PC-9 (cell line): ENCODE data around the gene GPR78. TPM values are rescaled to one million over a fixed set of nuclear protein-coding genes. Genes with fewer than 3 reads are reported as not detected.

Experiments
- BruUV-seq: library from RNA; stranded (reverse); fragments of 400-500 nt; replicated peaks from 2 replicates; lab custom pipeline; 2021; lab: Mats Ljungman, UMichigan
- CTCF ChIA-PET: fragments of 300-600 bp; sonication (Branson Sonifier 250); formaldehyde crosslinking; loops from one replicate; lab custom pipeline; 2022; ENCODE audit warnings: antibody characterized with exemption; lab: Charles Lee
- POLR2A ChIA-PET: fragments of 300-600 bp; sonication (Branson Sonifier 250); formaldehyde crosslinking; loops from one replicate; lab custom pipeline; 2022; ENCODE audit warnings: antibody characterized with exemption; ENCODE audit not compliant: unreplicated experiment; lab: Charles Lee
- DNase-seq, 2 experiments: peaks; one replicate each; pipeline versions ENCODE4 v3.0.0 to v3.0.0-alpha.2; 2015 to 2022; ENCODE audit warnings: mixed read lengths in 1 of 2
- H2AFZ ChIP-seq: fragments of 200-600 bp; sonication (generic); 2 replicates; pipeline ENCODE4 v1.8.1; 2017; ENCODE audit warnings: antibody characterized with exemption
- H3F3A ChIP-seq: fragments of 200-600 bp; sonication (generic); 2 replicates; pipeline ENCODE4 v1.8.1; 2017; ENCODE audit warnings: antibody characterized with exemption, mild to moderate bottlenecking, low read depth; ENCODE audit not compliant: insufficient read depth
- H3K27ac ChIP-seq: fragments of 200-600 bp; sonication (generic); 2 replicates; pipeline ENCODE4 v1.6.1; 2016; ENCODE audit warnings: mixed run types
- H3K27me3 ChIP-seq: fragments of 200-600 bp; sonication (generic); 2 replicates; pipeline ENCODE4 v1.6.1; 2016; ENCODE audit warnings: low read depth, mixed run types; ENCODE audit not compliant: insufficient read depth
- H3K36me3 ChIP-seq: fragments of 200-600 bp; sonication (generic); 2 replicates; pipeline ENCODE4 v1.6.1; 2016; ENCODE audit warnings: low read depth, mixed run types
- H3K4me1 ChIP-seq: fragments of 200-600 bp; sonication (generic); replicated peaks from 2 replicates; pipeline ENCODE4 v1.6.1; 2016; ENCODE audit warnings: mixed run types; ENCODE audit not compliant: insufficient read depth
- H3K4me2 ChIP-seq: fragments of 200-600 bp; sonication (generic); 2 replicates; pipeline ENCODE4 v1.6.1; 2017; ENCODE audit warnings: mixed run types
- H3K4me3 ChIP-seq: fragments of 200-600 bp; sonication (generic); 2 replicates; pipeline ENCODE4 v1.6.1; 2016; ENCODE audit warnings: mixed run types
- H3K79me2 ChIP-seq: fragments of 200-600 bp; sonication (generic); 2 replicates; pipeline ENCODE4 v1.6.1; 2017; ENCODE audit warnings: low read depth, mixed run types
- H3K9me2 ChIP-seq: fragments of 200-600 bp; sonication (generic); 2 replicates; pipeline ENCODE4 v1.8.1; 2017; ENCODE audit warnings: mild to moderate bottlenecking; ENCODE audit not compliant: insufficient read depth
- H3K9me3 ChIP-seq: fragments of 200-600 bp; sonication (generic); 2 replicates; pipeline ENCODE4 v1.8.1; 2016; ENCODE audit warnings: low read depth; ENCODE audit not compliant: insufficient read depth
- H4K20me1 ChIP-seq: fragments of 200-600 bp; sonication (generic); 2 replicates; pipeline ENCODE4 v1.8.1; 2017; ENCODE audit not compliant: insufficient read depth
- EZH2 ChIP-seq: fragments of 200-600 bp; sonication (generic); IDR thresholded peaks from 2 replicates; pipeline ENCODE4 v1.8.0; 2017; ENCODE audit warnings: antibody characterized with exemption, low read depth
- intact Hi-C: fragments of 100-400 bp; cut with micrococcal nuclease; formaldehyde crosslinking; loops from one replicate; pipeline ENCODE4 v1.10.0; 2022; ENCODE audit not compliant: unreplicated experiment
- total RNA-seq: library from RNA; stranded (reverse); gene quantifications from 2 replicates; pipeline ENCODE4 v1.2.3, GENCODE V29; 2021
- TF ChIP-seq, protein P1 (sequence below): fragments of 200-600 bp; sonication (generic); conservative IDR thresholded peaks from 2 replicates; pipeline ENCODE4 v1.6.1; 2017; ENCODE audit warnings: mixed run types, antibody characterized with exemption, mild to moderate bottlenecking, moderate library complexity

GPR78 gene
- total RNA-seq, 1 experiment from 2014 or later, result 56.6 TPM

DNA sequence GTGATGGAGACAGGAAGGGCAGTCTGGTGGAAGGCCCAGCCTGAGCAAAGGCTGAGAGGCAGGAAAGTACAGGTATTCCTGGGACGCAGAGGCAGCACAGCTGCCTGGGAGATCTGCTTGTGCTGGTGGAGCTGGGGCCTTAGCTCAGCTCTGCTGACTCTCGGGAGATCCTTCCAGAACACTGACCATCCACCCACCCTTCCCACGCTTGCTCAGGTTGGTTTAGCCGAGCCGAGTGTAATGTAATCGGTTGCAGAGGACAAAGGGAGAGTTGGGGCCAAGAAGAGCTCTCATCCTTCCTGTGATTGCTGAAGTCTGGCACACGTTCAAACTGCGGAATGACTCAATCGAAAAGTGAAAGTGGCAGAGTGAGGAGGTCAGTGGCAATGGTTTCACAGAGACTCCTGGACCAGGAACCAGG, 43.1 kb upstream of the GPR78 start:
- H3K36me3 ChIP-seq, result no peaks in the 10 kb centered on the region
- intact Hi-C loops, result loop anchor here (1.0 to 5.0 kb wide), 2 partner anchors 35 to 110 kb away; no protein-coding TSS in a partner anchor
- no peaks in the 10 kb centered on the region for H3K9me2 ChIP-seq
- no peaks in the 10 kb centered on the region for H3K9me3 ChIP-seq
- peak overlapping the region; percentile 86 for H3K27ac ChIP-seq
- H2AFZ ChIP-seq, result no peak overlapping the region
- H3K4me2 ChIP-seq, result peak overlapping the region; percentile 68
- no peaks in the 10 kb centered on the region for H3K79me2 ChIP-seq
- H3K4me1 ChIP-seq, result peaks cover 86% of the 10 kb centered on the region
- ChIA-PET POLR2A (interaction anchor here (0.6 kb wide), 1 partner anchor 16 kb away, joined by 3 read pairs; no protein-coding TSS in a partner anchor), CTCF (interaction anchor here (1.0 kb wide), 1 partner anchor 11 kb away, joined by 4 read pairs; no protein-coding TSS in a partner anchor)
- DNase-seq, result peak; percentile 80 to 86
- TF ChIP-seq EZH2, result no peak
- TF ChIP-seq, protein P1, sequence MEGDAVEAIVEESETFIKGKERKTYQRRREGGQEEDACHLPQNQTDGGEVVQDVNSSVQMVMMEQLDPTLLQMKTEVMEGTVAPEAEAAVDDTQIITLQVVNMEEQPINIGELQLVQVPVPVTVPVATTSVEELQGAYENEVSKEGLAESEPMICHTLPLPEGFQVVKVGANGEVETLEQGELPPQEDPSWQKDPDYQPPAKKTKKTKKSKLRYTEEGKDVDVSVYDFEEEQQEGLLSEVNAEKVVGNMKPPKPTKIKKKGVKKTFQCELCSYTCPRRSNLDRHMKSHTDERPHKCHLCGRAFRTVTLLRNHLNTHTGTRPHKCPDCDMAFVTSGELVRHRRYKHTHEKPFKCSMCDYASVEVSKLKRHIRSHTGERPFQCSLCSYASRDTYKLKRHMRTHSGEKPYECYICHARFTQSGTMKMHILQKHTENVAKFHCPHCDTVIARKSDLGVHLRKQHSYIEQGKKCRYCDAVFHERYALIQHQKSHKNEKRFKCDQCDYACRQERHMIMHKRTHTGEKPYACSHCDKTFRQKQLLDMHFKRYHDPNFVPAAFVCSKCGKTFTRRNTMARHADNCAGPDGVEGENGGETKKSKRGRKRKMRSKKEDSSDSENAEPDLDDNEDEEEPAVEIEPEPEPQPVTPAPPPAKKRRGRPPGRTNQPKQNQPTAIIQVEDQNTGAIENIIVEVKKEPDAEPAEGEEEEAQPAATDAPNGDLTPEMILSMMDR, result no peak
- H3K27me3 ChIP-seq, result no peaks in the 10 kb centered on the region
- H4K20me1 ChIP-seq, result no peaks in the 10 kb centered on the region
- peaks cover 43% of the 10 kb centered on the region for H3F3A ChIP-seq
- H3K4me3 ChIP-seq, result no peak overlapping the region
- BruUV-seq, result no TSS peak

DNA sequence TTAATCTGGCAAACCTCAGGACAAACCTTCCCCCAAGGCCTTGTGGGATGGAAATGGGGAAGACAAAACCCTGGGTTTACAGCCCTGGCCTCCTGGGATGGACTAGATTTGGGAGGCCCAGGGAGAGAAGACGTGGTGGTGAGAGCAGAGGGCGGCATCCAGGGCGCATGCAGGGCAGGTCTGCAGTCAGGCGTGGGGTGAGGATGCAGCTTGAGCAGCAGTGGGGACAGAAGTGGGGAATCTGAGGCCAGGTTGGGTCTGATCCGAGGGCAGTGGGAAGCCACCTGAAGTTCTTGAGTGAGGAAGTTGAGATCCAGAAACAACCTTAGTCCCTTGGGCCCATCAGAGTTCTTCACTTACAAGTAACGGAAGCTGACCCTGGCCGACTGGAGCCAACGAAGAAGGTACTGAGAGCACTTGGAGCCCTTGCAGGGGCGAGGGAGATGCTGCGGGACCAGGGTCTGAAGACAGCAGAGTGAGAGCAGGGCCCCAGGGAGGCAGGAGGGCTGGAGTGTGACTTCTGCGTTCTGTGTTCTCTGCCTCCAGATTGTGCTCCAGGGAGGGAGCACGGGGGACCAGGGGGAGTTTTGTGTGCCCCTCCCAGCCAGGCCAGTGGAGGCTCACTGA, 42.0 kb upstream of the GPR78 start:
- ChIA-PET POLR2A (no interaction called here), CTCF (interaction anchor here (0.6 to 1.4 kb wide), 3 partner anchors 9 to 121 kb away, joined by 3 to 8 read pairs (median 3); no protein-coding TSS in a partner anchor)
- peak overlapping the region; percentile 68 for H3K4me2 ChIP-seq
- no peaks in the 10 kb centered on the region for H3K36me3 ChIP-seq
- no peaks in the 10 kb centered on the region for H4K20me1 ChIP-seq
- peaks cover 39% of the 10 kb centered on the region for H3F3A ChIP-seq
- H3K4me1 ChIP-seq, result peaks cover 74% of the 10 kb centered on the region
- no TSS peak for BruUV-seq
- DNase-seq, result no peak
- H3K9me3 ChIP-seq, result no peaks in the 10 kb centered on the region
- H3K4me3 ChIP-seq, result no peak overlapping the region
- TF ChIP-seq, protein P1, result no peak
- TF ChIP-seq EZH2, result no peak
- peak overlapping the region; percentile 86 for H3K27ac ChIP-seq
- H3K27me3 ChIP-seq, result no peaks in the 10 kb centered on the region
- no peaks in the 10 kb centered on the region for H3K9me2 ChIP-seq
- no peak overlapping the region for H2AFZ ChIP-seq
- intact Hi-C loops, result loop anchor here (2.0 to 5.0 kb wide), 2 partner anchors 57 to 111 kb away; no protein-coding TSS in a partner anchor
- H3K79me2 ChIP-seq, result no peaks in the 10 kb centered on the region

DNA sequence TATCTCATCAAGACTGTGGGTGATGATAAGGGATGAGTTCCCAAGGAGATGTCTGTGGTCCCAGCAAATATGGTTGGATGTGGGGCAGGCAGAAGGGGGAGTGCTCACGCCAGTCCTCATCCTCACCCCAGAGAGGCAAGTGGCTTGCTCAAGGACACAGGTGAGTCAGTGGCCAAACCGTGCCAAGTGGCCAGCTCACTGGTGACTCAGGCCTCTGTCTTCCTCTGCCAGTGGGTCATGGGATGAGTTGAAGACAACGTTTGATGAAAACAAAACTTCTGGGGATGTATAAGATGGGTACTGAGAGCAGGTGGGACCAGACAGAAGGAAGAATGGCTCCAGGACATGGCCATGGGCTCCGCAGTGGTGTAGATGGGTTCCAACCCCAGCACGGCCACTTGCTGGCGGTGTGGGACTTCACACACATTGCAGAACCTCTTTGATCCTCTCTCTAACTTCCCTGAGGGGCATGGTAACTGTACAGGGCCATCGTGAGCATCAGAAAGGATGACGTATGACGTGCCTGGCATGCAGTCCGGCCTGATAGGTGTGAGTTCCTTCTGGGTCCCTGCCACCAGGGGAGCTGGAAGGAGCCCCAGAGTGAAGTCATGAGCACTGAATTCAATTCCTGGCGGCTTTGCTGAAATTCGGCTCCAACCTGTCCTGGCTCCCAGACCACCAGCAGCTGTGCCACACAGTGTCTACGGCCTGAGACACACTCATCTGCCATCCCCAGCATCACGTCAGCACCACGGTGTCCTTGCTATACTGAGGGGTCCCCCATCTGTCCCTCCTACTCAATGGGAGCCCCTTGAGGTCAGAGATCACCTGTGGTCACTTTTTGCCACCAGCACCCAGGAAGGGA, 41.3 kb upstream of the GPR78 start:
- DNase-seq, result peak; percentile 83 to 93
- Histone ChIP-seq H3K4me3 (no peak overlapping the region), H3K4me1 (peaks cover 67% of the 10 kb centered on the region), H3K9me3 (no peaks in the 10 kb centered on the region), H3K27ac (peak overlapping the region; percentile 86), H3K36me3 (no peaks in the 10 kb centered on the region), H3F3A (peaks cover 34% of the 10 kb centered on the region), H3K4me2 (peak overlapping the region; percentile 68), H3K27me3 (no peaks in the 10 kb centered on the region), H4K20me1 (no peaks in the 10 kb centered on the region), H2AFZ (no peak overlapping the region), H3K9me2 (no peaks in the 10 kb centered on the region), H3K79me2 (no peaks in the 10 kb centered on the region)
- TF ChIP-seq EZH2, result no peak
- TF ChIP-seq, protein P1, result peak; percentile 45
- ChIA-PET CTCF (interaction anchor here (0.6 to 1.4 kb wide), 4 partner anchors 8 to 122 kb away, joined by 3 to 8 read pairs (median 4); no protein-coding TSS in a partner anchor), POLR2A (interaction anchor here (0.5 to 0.6 kb wide), 2 partner anchors 17 to 1634 kb away, joined by 3 read pairs; no protein-coding TSS in a partner anchor)
- intact Hi-C loops, result loop anchor here (2.0 to 5.0 kb wide), 2 partner anchors 56 to 112 kb away; no protein-coding TSS in a partner anchor
- TSS peak; percentile 27 for BruUV-seq
